ENCODE results near the gene ADARB2. TPM values are rescaled to one million over a fixed set of nuclear protein-coding genes. Genes with fewer than 3 reads are reported as not detected.

ADARB2 gene
- total and polyA plus RNA-seq, 5 donors, result 0.53 to 1.6 (median 0.59) TPM

- ATAC-seq (no peak), DNase-seq (no peak)
- Histone ChIP-seq H3K27me3 (ENCODE audit: control insufficient read depth, insufficient read depth) (no peaks in the 10 kb centered on the region), H3K27ac (ENCODE audit: low read length) (no peak overlapping the region), H3K4me1 (ENCODE audit: control insufficient read depth, insufficient read depth, low read length) (no peaks in the 10 kb centered on the region), H3K9me3 (ENCODE audit: control insufficient read depth, low read length) (no peaks in the 10 kb centered on the region), H3K4me3 (ENCODE audit: low read length) (no peak overlapping the region)
- 83% methylated on average over 37 of the region's 37 CpGs for WGBS
- intact Hi-C loops (cut with DNase I), result no loop called here
These were observed 362.6 kb downstream of the ADARB2 start for GRCh38 chr10:1374511-1375345.

GRCh38 chr10:1373287-1373686 lies 364.0 kb downstream of the ADARB2 start:
- WGBS, result 89% methylated on average over 7 of the region's 7 CpGs
- intact Hi-C loops (cut with DNase I), result no loop called here

GRCh38 chr10:1372212-1372611 lies 365.1 kb downstream of the ADARB2 start:
- ATAC-seq, result no peak
- H3K4me3 ChIP-seq (ENCODE audit: low read length), result no peak overlapping the region
- no peaks in the 10 kb centered on the region for H3K9me3 ChIP-seq (ENCODE audit: control insufficient read depth, low read length)
- H3K27ac ChIP-seq (ENCODE audit: low read length), result no peak overlapping the region
- H3K4me1 ChIP-seq (ENCODE audit: control insufficient read depth, insufficient read depth, low read length), result no peaks in the 10 kb centered on the region
- WGBS, result 84% methylated on average over 4 of the region's 4 CpGs
- intact Hi-C loops (cut with DNase I), result no loop called here
- H3K27me3 ChIP-seq (ENCODE audit: control insufficient read depth, insufficient read depth), result no peaks in the 10 kb centered on the region
- DNase-seq, result no peak

More at GRCh38 chr10:1373287-1373686, 364.0 kb downstream of the ADARB2 start:
- ATAC-seq (no peak), DNase-seq (no peak)
- Histone ChIP-seq H3K4me1 (ENCODE audit: control insufficient read depth, insufficient read depth, low read length) (no peaks in the 10 kb centered on the region), H3K4me3 (ENCODE audit: low read length) (no peak overlapping the region), H3K27me3 (ENCODE audit: control insufficient read depth, insufficient read depth) (no peaks in the 10 kb centered on the region), H3K27ac (ENCODE audit: low read length) (no peak overlapping the region), H3K9me3 (ENCODE audit: control insufficient read depth, low read length) (no peaks in the 10 kb centered on the region)

GRCh38 chr10:1370298-1370697 lies 367.0 kb downstream of the ADARB2 start:
- no peaks in the 10 kb centered on the region for H3K27me3 ChIP-seq (ENCODE audit: control insufficient read depth, insufficient read depth)
- 37% methylated on average over 1 of the region's 1 CpG for WGBS
- ATAC-seq, result no peak

GRCh38 chr10:1369665-1370064 lies 367.7 kb downstream of the ADARB2 start:
- Histone ChIP-seq H3K4me1 (ENCODE audit: control insufficient read depth, insufficient read depth, low read length) (no peaks in the 10 kb centered on the region), H3K27me3 (ENCODE audit: control insufficient read depth, insufficient read depth) (no peaks in the 10 kb centered on the region)
- 69% methylated on average over 7 of the region's 7 CpGs for WGBS

More at GRCh38 chr10:1370298-1370697, 367.0 kb downstream of the ADARB2 start:
- intact Hi-C loops (cut with DNase I), result no loop called here
- Histone ChIP-seq H3K4me1 (ENCODE audit: control insufficient read depth, insufficient read depth, low read length) (no peaks in the 10 kb centered on the region), H3K27ac (ENCODE audit: low read length) (no peak overlapping the region), H3K9me3 (ENCODE audit: control insufficient read depth, low read length) (no peaks in the 10 kb centered on the region), H3K4me3 (ENCODE audit: low read length) (no peak overlapping the region)
- DNase-seq, result no peak

GRCh38 chr10:1369197-1369596 lies 368.1 kb downstream of the ADARB2 start:
- intact Hi-C loops (cut with DNase I), result no loop called here
- H3K27ac ChIP-seq (ENCODE audit: low read length), result no peak overlapping the region
- H3K9me3 ChIP-seq (ENCODE audit: control insufficient read depth, low read length), result no peaks in the 10 kb centered on the region
- ATAC-seq (no peak), DNase-seq (no peak)
- 63% methylated on average over 7 of the region's 7 CpGs for WGBS
- H3K4me1 ChIP-seq (ENCODE audit: control insufficient read depth, insufficient read depth, low read length), result no peaks in the 10 kb centered on the region
- H3K27me3 ChIP-seq (ENCODE audit: control insufficient read depth, insufficient read depth), result no peaks in the 10 kb centered on the region
- no peak overlapping the region for H3K4me3 ChIP-seq (ENCODE audit: low read length)

More at GRCh38 chr10:1369665-1370064, 367.7 kb downstream of the ADARB2 start:
- DNase-seq (no peak), ATAC-seq (no peak)
- intact Hi-C loops (cut with DNase I), result no loop called here
- Histone ChIP-seq H3K4me3 (ENCODE audit: low read length) (no peak overlapping the region), H3K9me3 (ENCODE audit: control insufficient read depth, low read length) (no peaks in the 10 kb centered on the region), H3K27ac (ENCODE audit: low read length) (no peak overlapping the region)

- ATAC-seq, result peak; percentile 64 to 69
These were observed 368.5 kb downstream of the ADARB2 start for GRCh38 chr10:1368842-1369171.

GRCh38 chr10:1367938-1368841 lies 369.1 kb downstream of the ADARB2 start:
- Histone ChIP-seq H3K4me3 (ENCODE audit: low read length) (no peak overlapping the region), H3K27ac (ENCODE audit: low read length) (no peak overlapping the region), H3K9me3 (ENCODE audit: control insufficient read depth, low read length) (no peaks in the 10 kb centered on the region), H3K27me3 (ENCODE audit: control insufficient read depth, insufficient read depth) (no peaks in the 10 kb centered on the region), H3K4me1 (ENCODE audit: control insufficient read depth, insufficient read depth, low read length) (no peaks in the 10 kb centered on the region)
- no peak for ATAC-seq
- 85% methylated on average over 24 of the region's 24 CpGs for WGBS
- intact Hi-C loops (cut with DNase I), result no loop called here
- DNase-seq, result no peak

More at GRCh38 chr10:1368842-1369171, 368.5 kb downstream of the ADARB2 start:
- H3K4me3 ChIP-seq (ENCODE audit: low read length), result no peak overlapping the region
- no peaks in the 10 kb centered on the region for H3K9me3 ChIP-seq (ENCODE audit: control insufficient read depth, low read length)
- peak in 1 of 3 donors; percentile 58 for DNase-seq
- WGBS, result 18% methylated on average over 14 of the region's 14 CpGs
- H3K27me3 ChIP-seq (ENCODE audit: control insufficient read depth, insufficient read depth), result no peaks in the 10 kb centered on the region
- H3K4me1 ChIP-seq (ENCODE audit: control insufficient read depth, insufficient read depth, low read length), result no peaks in the 10 kb centered on the region
- H3K27ac ChIP-seq (ENCODE audit: low read length), result no peak overlapping the region
- intact Hi-C loops (cut with DNase I), result no loop called here

- no peak overlapping the region for H3K27ac ChIP-seq (ENCODE audit: low read length)
- WGBS, result 88% methylated on average over 15 of the region's 15 CpGs
- no peaks in the 10 kb centered on the region for H3K4me1 ChIP-seq (ENCODE audit: control insufficient read depth, insufficient read depth, low read length)
- intact Hi-C loops (cut with DNase I), result no loop called here
- H3K9me3 ChIP-seq (ENCODE audit: control insufficient read depth, low read length), result no peaks in the 10 kb centered on the region
- DNase-seq, result no peak
- H3K4me3 ChIP-seq (ENCODE audit: low read length), result no peak overlapping the region
- no peak for ATAC-seq
- H3K27me3 ChIP-seq (ENCODE audit: control insufficient read depth, insufficient read depth), result no peaks in the 10 kb centered on the region
These were observed 370.4 kb downstream of the ADARB2 start for GRCh38 chr10:1366811-1367425.

GRCh38 chr10:1366322-1366691 lies 371.0 kb downstream of the ADARB2 start:
- H3K4me1 ChIP-seq (ENCODE audit: control insufficient read depth, insufficient read depth, low read length), result no peaks in the 10 kb centered on the region
- intact Hi-C loops (cut with DNase I), result no loop called here
- H3K27me3 ChIP-seq (ENCODE audit: control insufficient read depth, insufficient read depth), result no peaks in the 10 kb centered on the region
- WGBS, result 78% methylated on average over 6 of the region's 6 CpGs
- ATAC-seq, result no peak
- H3K4me3 ChIP-seq (ENCODE audit: low read length), result no peak overlapping the region
- no peak for DNase-seq
- H3K27ac ChIP-seq (ENCODE audit: low read length), result no peak overlapping the region
- H3K9me3 ChIP-seq (ENCODE audit: control insufficient read depth, low read length), result no peaks in the 10 kb centered on the region
